ENCODE measurements around the gene TBRG4. TPM values are rescaled to one million over a fixed set of nuclear protein-coding genes. Genes with fewer than 3 reads are reported as not detected.

TBRG4 gene
- total RNA-seq (2022; extraction: Qiagen RNA extraction; ENCODE audit: low read depth): 97.7 to 108 TPM (median 107 TPM) in 5 replicates

GRCh38 chr7:45111298-45112223 lies at the start of gene TBRG4:
TBRG4 (minus strand) TSS chr7:45111697; CDS start chr7:45109237, 2,460 bp downstream.

GRCh38 chr7:45157653-45158401 lies 46.3 kb upstream of the TBRG4 start, which contains the start of gene RAMP3:
RAMP3 (plus strand) TSS chr7:45157791; CDS start chr7:45157829, 38 bp downstream.

GRCh38 chr7:45088821-45089340 lies 22.6 kb downstream of the TBRG4 start, which contains the start of gene NACAD:
NACAD (minus strand) TSS chr7:45088969; CDS start chr7:45088894, 75 bp downstream.

Other genes with a start within 250 kb of the TBRG4 start
- 6.1 to 12.7 TPM (median 11.9 TPM) in 5 replicates for gene PURB, start 226.2 kb downstream of the TBRG4 start, total RNA-seq (2022; extraction: Qiagen RNA extraction; ENCODE audit: low read depth)
- gene MYO1G, start 132.7 kb downstream of the TBRG4 start, total RNA-seq (2022; extraction: Qiagen RNA extraction; ENCODE audit: low read depth): 0.07 to 0.20 TPM (median 0.13 TPM) in 5 replicates
- gene CCM2, start 111.5 kb downstream of the TBRG4 start, total RNA-seq (2022; extraction: Qiagen RNA extraction; ENCODE audit: low read depth): 30.0 to 45.2 TPM (median 41.6 TPM) in 5 replicates
- 0.12 to 0.48 TPM (median 0.29 TPM) in 5 replicates for gene NACAD, start 22.7 kb downstream of the TBRG4 start, total RNA-seq (2022; extraction: Qiagen RNA extraction; ENCODE audit: low read depth)
- gene RAMP3, start 46.1 kb upstream of the TBRG4 start, total RNA-seq (2022; extraction: Qiagen RNA extraction; ENCODE audit: low read depth): not detected in 5 replicates